Measurements from ENCODE around the gene FNDC5.

Gene FNDC5

GRCh38 chr1:32883338-32884031 lies 12.8 kb upstream of the FNDC5 start:
- TF ChIP-seq CTCF (conservative IDR thresholded peaks at IDR 0.05; ENCODE audit: low read depth, low read length) = no peak
- no peak overlapping the region for H3K4me3 ChIP-seq (ENCODE audit: low read length)
- no peak for DNase-seq (ENCODE audit: low read depth)

GRCh38 chr1:32881871-32882850 lies 11.4 kb upstream of the FNDC5 start:
- no peak overlapping the region for H3K4me3 ChIP-seq (ENCODE audit: low read length)
- no peak for TF ChIP-seq CTCF (conservative IDR thresholded peaks at IDR 0.05; ENCODE audit: low read depth, low read length)
- no peak for DNase-seq (ENCODE audit: low read depth)

- no peak for TF ChIP-seq CTCF (conservative IDR thresholded peaks at IDR 0.05; ENCODE audit: low read depth, low read length)
- no peak for DNase-seq (ENCODE audit: low read depth)
- H3K4me3 ChIP-seq (ENCODE audit: low read length) = no peak overlapping the region
Measured at GRCh38 chr1:32881291-32881690, 10.6 kb upstream of the FNDC5 start.

GRCh38 chr1:32878637-32879041 lies 7.9 kb upstream of the FNDC5 start:
- TF ChIP-seq CTCF (conservative IDR thresholded peaks at IDR 0.05; ENCODE audit: low read depth, low read length) = no peak
- no peak for DNase-seq (ENCODE audit: low read depth)
- no peak overlapping the region for H3K4me3 ChIP-seq (ENCODE audit: low read length)

GRCh38 chr1:32878183-32878582 lies 7.5 kb upstream of the FNDC5 start:
- no peak overlapping the region for H3K4me3 ChIP-seq (ENCODE audit: low read length)
- no peak for TF ChIP-seq CTCF (conservative IDR thresholded peaks at IDR 0.05; ENCODE audit: low read depth, low read length)
- no peak for DNase-seq (ENCODE audit: low read depth)

GRCh38 chr1:32877211-32878110 lies 6.7 kb upstream of the FNDC5 start:
- TF ChIP-seq CTCF (conservative IDR thresholded peaks at IDR 0.05; ENCODE audit: low read depth, low read length) = no peak
- H3K4me3 ChIP-seq (ENCODE audit: low read length) = no peak overlapping the region
- DNase-seq (ENCODE audit: low read depth) = no peak

All from retinal pigment epithelial cell (primary cell).